DMS79 treated with DMSO at 0.1 percent for 48 hours (cell line): ENCODE measurements around the gene PUSL1.

Experiments
- DNase-seq: peaks from one replicate; lab custom pipeline; 2025; lab: John Stamatoyannopoulos, UW

Gene PUSL1

DNA sequence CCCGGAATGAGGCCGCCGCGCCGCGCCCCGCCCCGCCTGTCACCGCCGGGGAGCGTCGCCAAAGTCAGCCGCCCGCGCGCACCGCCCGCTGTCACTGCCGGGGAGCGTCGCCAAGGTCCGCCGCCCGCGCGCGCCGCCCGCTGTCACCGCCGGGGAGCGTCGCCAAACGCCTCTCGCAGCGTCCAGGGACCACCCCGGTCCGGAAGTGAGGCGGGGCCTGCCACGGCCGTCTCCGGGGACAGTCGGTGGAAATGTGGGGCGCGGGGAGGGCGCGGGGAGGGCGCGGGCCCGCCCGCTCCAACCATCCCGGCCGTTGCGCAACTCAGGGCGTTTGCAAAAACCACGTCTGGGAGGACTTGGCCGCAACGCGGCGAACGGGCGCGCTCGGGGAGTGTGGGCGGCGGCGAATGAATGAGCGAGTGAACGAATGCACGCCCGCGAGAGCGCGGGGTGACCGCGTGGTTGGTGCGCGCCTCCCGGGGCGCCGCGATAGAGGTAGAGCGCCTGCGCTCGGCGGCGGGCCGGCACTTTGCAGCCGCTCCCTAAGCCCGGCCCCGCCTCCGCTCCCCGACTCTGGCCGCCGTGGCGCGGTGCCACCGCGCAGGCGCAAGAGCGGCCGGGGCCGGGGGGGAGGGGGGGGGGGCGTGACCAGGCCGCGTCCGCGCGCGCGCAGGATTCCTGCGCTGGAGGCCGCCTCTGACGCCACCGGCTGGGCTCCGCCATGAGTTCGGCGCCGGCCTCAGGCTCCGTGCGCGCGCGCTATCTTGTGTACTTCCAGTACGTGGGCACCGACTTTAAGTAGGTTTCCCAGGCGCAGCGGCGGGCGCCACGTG lies at the start of gene PUSL1, which contains the start of gene ACAP3:
Gene PUSL1 (plus strand): TSS at position 675 of the 833 bp plus-strand sequence. CDS start 47 bp downstream, at position 722.
Gene ACAP3 (minus strand): TSS at position 8 of the 833 bp plus-strand sequence. CDS start 115 bp downstream, outside the sequence.
- peak; percentile 74 for DNase-seq

DNA sequence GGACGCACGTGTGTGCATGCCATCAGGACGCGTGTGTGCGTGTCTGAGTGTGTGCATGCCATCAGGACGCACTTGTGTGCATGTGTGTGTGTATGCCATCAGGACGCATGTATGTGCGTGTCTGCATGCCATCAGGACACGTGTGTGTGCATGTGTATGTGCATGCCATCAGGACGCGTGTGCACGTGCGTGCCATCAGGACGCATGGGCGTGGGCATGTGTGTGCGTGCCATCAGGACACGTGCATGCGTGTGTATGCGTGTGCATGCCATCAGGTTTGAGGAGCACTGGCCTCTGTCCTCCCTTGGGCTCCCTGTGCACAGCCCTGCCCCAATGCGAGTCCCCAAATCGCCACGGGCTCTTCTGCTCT lies 49.3 kb upstream of the PUSL1 start:
- no peak for DNase-seq

DNA sequence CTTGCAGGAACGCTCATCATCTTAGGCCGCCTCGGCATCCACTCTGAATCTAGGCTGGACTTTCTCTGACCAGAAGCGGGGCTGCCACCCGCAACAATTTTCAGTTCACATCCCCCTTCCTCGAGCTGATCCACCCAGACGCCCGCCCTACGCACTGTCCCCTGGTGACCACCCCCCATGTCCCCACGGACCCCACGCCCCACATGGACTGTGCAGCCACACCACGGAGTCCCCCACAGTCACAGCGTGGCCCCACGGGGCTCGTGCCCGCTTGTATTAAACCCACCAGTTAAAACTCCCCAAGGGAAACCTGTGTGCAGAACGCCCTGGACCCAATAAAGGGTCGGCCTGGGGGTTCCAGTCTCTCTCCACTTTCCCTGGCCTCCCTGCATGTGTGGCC lies 48.9 kb upstream of the PUSL1 start:
- DNase-seq = no peak

DNA sequence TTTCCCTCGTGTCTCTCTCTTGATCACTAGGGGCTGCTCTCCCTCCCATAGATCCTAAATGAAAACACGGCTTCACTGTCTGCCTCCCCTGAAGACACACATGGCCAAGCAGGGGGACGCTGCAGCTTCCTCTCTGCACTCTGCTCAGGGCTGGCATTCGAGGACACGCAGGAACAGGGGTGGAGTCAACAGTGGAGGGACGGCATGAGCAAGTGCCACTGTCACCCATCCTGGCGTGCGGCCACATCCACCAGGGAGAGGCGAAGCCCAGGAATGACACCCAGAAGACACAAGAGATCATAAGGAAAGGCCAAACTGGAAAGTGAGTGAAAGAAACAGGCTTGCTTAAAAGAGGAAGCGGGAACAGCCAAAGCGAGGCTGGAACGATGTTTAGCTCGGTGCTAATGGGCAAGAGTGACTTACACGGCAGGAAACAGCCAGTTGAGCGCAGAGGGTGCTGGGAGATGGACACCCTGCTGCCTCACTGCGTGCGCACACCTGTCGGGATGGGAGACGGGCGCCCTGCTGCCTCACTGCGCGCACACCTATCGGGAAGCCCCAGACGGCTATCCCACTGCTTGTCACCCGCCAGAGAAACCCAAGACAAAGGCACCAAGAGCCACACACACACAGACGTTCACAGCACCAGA lies 48.3 kb upstream of the PUSL1 start:
- no peak for DNase-seq

GRCh38 chr1:1260843-1261560 lies 47.4 kb upstream of the PUSL1 start:
- no peak for DNase-seq

DNA sequence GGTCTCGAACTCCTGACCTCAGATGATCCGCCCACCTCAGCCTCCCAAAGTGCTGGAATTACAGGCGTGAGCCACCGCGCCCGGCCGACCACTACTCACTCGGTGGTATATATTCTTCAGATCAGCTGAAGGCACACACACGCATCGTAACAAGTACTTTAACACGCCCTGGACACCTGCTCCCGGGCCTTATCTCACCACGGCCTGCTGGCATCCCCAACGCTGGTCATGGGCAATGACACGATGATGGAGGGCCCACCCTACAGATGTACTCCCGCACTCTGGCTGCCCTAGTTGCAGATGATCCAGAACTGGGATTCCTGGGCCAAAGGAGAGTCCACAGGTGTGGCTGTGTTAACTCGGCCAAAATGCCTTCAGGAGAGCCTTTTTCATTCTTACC lies 46.3 kb upstream of the PUSL1 start:
- no peak for DNase-seq

DNA sequence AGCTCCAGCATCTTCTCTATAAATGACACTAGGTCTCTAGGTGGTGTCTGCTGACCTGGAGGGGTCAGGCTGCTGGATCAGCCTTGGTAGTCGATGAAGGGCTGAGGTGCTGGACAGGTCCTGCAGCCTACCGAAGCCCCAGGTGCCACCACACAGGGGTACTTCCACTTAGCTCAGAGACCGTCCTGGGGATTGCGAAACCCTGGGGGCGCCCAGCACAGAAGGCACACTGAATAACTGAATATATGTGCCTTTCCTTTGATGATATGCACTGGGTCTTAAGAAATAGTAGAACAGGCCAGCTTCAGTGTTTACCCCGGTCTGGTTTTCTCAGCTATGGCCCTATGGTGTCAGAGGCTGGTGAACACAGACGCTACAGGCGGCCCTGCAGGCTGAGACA lies 45.6 kb upstream of the PUSL1 start:
- DNase-seq = no peak

DNA sequence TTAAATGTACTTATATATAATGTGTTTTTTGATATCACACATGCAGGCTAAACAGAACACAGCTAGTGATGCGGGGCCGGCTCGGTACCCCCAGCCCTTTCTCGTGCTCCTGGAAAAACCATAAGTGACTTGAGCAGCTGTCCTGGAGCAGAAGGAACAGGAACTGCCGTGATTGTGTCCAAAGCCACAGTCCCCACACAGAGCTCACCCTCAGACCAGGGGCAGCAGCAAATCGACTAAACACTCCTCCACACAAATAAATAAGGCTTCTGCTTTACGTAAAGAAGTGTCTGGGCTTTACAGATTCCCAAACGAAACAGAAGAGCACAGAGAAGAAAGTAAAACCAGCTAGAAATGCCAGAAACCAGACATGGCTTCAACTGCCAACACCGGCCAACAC lies 44.4 kb upstream of the PUSL1 start:
- DNase-seq = no peak

DNA sequence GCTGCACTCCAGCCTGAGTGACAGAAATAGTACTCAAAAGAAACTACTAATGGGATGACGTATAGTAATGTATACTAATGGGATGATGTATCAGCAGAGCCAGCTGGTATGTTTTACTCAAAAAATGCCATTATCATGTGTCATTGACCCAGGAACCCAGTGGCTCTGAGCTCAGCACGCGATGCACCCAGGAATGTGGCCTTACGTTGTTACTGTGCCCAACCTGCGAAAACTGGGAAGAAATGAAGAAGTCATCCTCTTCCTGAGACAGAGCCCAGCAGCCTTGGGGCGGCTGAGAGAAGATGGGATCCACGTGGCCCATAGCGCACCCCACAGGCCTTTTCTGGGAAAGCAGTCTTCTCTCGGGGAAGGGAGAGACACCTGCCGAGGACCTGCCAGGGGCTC lies 43.5 kb upstream of the PUSL1 start:
- no peak for DNase-seq

DNA sequence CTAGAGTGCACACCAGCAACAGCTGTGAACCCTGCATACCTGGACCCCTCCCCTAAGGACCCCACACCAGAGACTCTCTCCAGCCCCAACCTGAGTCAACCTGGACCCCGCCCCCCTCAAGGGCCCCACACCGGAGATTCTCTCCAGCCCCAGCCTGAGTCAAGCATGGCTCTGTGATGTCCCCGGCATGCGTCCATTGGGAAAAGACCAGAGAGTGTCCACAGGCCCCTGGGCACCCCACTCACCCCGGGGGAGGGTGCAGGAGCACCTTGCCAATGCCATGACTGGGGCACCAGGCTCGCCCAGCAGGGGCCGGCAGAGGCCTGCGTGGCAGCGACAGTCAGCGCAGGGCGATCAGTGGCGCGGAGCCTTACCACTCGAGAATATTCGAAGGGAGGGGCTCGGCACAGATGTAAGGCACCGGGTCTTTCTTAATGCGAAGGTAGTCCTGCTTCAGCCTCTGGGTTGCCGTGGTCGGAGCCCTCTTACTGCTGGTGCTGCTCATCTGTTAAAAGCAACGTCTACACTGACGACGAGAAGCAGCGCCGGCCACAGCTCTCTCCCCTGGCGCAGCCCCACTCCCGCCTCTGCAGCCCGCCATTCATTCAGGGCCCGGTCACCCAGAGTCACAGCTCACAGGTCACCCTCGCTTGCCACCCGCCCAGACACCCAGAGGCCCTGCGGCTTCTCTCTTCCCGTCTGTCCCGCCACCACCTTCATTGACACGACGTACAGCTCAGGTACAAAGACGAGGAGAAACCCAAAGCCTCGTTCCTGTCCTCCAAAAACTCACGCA lies 40.7 kb upstream of the PUSL1 start:
- no peak for DNase-seq

DNA sequence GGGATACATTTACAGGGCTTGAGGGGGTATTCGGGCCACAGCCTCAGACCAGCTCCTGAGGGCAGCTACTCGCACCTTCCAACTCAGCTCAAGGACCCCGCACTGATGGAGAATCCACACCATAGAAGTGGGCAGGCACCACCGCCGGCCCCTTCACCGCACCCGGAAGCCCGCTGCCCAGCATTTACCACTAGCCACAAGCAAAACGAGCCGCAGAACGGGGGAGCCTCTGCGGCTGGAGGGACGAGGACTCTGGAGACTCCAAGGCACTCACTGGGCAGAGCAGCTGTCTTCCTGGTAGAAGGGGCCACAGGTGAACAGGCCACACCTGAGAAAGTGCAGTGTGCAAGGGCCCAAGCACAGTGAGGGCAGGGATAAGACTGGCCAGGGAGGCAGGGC lies 40.1 kb upstream of the PUSL1 start:
- DNase-seq = no peak

DNA sequence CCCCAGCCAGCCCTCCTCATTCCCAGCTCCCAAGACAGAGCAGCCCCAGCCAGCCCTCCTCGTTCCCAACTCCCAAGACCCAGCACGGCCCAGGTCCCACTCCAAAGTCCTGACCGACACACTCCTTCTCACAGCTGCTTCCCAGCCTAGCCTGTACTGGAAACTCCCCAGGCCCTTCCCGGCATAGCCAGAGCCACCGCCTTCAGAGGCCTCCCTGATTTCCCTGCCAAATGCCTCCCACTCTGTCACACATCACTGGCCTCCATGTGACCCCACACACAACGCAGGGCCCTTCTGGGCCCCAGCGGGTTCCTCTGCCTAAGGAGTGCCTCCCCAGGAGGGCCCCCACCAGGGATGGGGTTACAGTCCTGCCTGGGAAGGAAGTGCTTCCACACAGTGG lies 37.6 kb upstream of the PUSL1 start:
- DNase-seq = no peak

- peak; percentile 21 for DNase-seq
Observed at GRCh38 chr1:1272341-1273208, 35.8 kb upstream of the PUSL1 start.

GRCh38 chr1:1273209-1273511 lies 35.2 kb upstream of the PUSL1 start:
- no peak for DNase-seq

GRCh38 chr1:1273512-1274298 lies 34.7 kb upstream of the PUSL1 start, which contains the start of gene UBE2J2:
UBE2J2 (minus strand) TSS chr1:1273854; CDS start chr1:1267992, 5,862 bp downstream.
- DNase-seq = peak; percentile 84

DNA sequence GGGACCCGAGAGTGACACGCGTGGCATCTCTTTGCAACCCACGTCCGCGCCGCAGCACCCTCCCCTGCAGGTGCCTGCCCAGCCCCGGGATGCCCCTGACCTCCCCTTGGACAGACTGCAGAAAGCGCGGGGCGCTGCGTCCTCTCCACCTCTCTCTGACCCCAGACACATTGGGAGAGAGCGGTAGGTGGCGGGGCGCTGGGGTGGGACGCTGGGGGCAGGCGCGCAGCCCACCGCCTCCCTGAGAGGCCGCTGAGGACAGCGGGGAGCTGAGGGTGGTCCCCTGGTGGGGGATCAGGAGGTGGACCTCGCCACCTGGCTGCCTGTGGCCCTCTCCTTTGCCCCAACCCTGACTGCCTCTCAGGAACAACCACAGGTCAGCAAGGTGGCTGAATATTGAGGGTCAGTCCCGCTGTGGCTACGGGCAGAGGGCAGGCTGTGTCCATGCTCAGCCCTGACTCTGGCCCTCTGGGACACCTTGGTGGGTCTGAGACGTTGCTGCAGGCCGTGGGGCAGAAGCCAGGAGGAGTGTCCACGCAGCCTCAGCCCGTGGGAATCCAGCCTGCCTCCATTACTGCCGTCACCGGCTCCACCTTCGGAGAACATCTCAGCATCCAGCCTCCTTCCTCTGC lies 34.0 kb upstream of the PUSL1 start:
- no peak for DNase-seq

DNA sequence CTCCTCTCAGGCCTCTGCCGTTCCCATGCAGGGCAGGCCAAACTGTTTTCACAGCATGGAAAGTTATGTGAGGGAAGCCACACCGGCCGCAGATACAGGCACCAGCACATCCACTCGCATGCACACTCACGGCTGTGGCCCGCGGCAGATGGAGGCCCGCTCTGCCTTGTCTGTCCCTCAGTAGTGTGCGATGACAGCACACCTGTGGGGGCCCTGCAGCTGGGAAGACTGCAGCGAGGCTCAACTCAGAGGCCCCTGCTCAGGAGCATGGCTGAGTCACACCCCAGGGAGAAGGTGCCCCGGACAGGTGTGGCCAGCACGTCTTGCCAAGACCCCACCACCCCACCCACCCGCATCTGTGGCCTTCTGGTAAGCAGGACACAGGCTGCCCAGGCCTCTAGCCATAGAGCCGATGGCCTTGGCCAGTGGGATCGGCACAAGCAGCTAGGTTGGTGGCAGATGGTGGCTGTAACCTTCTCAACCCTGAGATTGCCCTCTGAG lies 33.4 kb upstream of the PUSL1 start:
- no peak for DNase-seq

GRCh38 chr1:1275836-1276235 lies 32.6 kb upstream of the PUSL1 start:
- no peak for DNase-seq

GRCh38 chr1:1278620-1279019 lies 29.8 kb upstream of the PUSL1 start:
- DNase-seq = no peak

GRCh38 chr1:1279028-1279427 lies 29.4 kb upstream of the PUSL1 start:
- no peak for DNase-seq
